Keratinocyte (primary cell): ENCODE results near the gene SMC1B.

Source experiments
- CTCF ChIP-seq, 3 experiments: IDR thresholded peaks in 1 of 3; conservative IDR thresholded peaks in 1 of 3; optimal IDR thresholded peaks in 1 of 3; 2 replicates in 2 of 3; 3 replicates in 1 of 3; pipeline versions ENCODE3 to v1.5.1; 2011; ENCODE audit warnings: low read length in 3 of 3, mild to moderate bottlenecking in 3 of 3, moderate library complexity in 2 of 3, control low read depth in 1 of 3, inconsistent platforms in 1 of 3; ENCODE audit not compliant: insufficient read depth in 2 of 3; ENCODE audit errors: extremely low read depth in 1 of 3
- EZH2 ChIP-seq: IDR thresholded peaks from one replicate; pipeline ENCODE4 v1.6.1; 2012; ENCODE audit warnings: inconsistent platforms, mild to moderate bottlenecking, low read length, moderate library complexity

GRCh38 chr22:45332001-45332400 is 81.4 kb downstream of the SMC1B start:
- TF ChIP-seq EZH2 (no peak), CTCF (optimal IDR thresholded peaks at IDR 0.05 in 1 of 3, IDR thresholded peaks at IDR 0.05 in 1 of 3, conservative IDR thresholded peaks at IDR 0.05 in 1 of 3; ENCODE audit: extremely low read depth in 1 of 3, insufficient read depth in 2 of 3, low read length in 3 of 3) (no peak)
